Neuronal stem cell (in vitro differentiated cells): Measurements from ENCODE around the gene MYOZ2.

Source experiments
- DNase-seq: peaks from one replicate; pipeline ENCODE4 v3.0.0-alpha.2; 2013; ENCODE audit warnings: low spot score
- H2AFZ ChIP-seq: one replicate; pipeline ENCODE4 v1.6.1; 2013; ENCODE audit warnings: mild to moderate bottlenecking, low read length, inconsistent platforms
- H2AK5ac ChIP-seq: 2 replicates; pipeline ENCODE4 v1.6.1; 2013; ENCODE audit warnings: low read depth, mild to moderate bottlenecking, inconsistent platforms, low read length, moderate library complexity, mixed read lengths
- H2BK120ac ChIP-seq: 2 replicates; pipeline ENCODE4 v1.6.1; 2013; ENCODE audit warnings: low read depth, mild to moderate bottlenecking, inconsistent platforms, low read length, moderate library complexity, mixed read lengths
- H2BK12ac ChIP-seq: one replicate; pipeline ENCODE4 v1.6.1; 2013; ENCODE audit warnings: low read length, inconsistent platforms
- H2BK15ac ChIP-seq: 2 replicates; pipeline ENCODE4 v1.6.1; 2013; ENCODE audit warnings: mild to moderate bottlenecking, low read length, inconsistent platforms, mixed read lengths
- H2BK5ac ChIP-seq: one replicate; pipeline ENCODE4 v1.6.1; 2013; ENCODE audit warnings: inconsistent platforms, mild to moderate bottlenecking, low read length, moderate library complexity
- H3K14ac ChIP-seq: one replicate; pipeline ENCODE4 v1.6.1; 2013; ENCODE audit warnings: low read length, inconsistent platforms
- H3K18ac ChIP-seq: 2 replicates; pipeline ENCODE4 v1.6.1; 2013; ENCODE audit warnings: low read length, inconsistent platforms
- H3K23ac ChIP-seq: 2 replicates; pipeline ENCODE4 v1.6.1; 2013; ENCODE audit warnings: low read depth, mild to moderate bottlenecking, mixed read lengths, low read length, inconsistent platforms; ENCODE audit not compliant: poor library complexity
- H3K27ac ChIP-seq: replicated peaks from 3 replicates; pipeline ENCODE4 v1.5.1; 2013; ENCODE audit warnings: low read length, inconsistent platforms
- H3K27me3 ChIP-seq, 3 experiments: 2 replicates each; pipeline ENCODE4 v1.6.1; 2013; ENCODE audit warnings: low read length in 3 of 3, mild to moderate bottlenecking in 2 of 3, inconsistent platforms in 1 of 3, low read depth in 1 of 3, mixed read lengths in 1 of 3, moderate library complexity in 1 of 3; ENCODE audit not compliant: control insufficient read depth in 3 of 3, insufficient read depth in 3 of 3
- H3K36me3 ChIP-seq, 2 donors: replicated peaks in 1 of 2; 2 replicates each; pipeline ENCODE4 v1.6.1; 2013; ENCODE audit warnings: low read length in 2 of 2; ENCODE audit not compliant: control insufficient read depth in 2 of 2, insufficient read depth in 2 of 2
- H3K4ac ChIP-seq: 2 replicates; pipeline ENCODE4 v1.6.1; 2013; ENCODE audit warnings: inconsistent platforms, mild to moderate bottlenecking, low read length, moderate library complexity
- H3K4me1 ChIP-seq, 2 donors: 1 replicate in 1 of 2; 2 replicates in 1 of 2; pipeline ENCODE4 v1.6.1; 2013; ENCODE audit warnings: low read length in 2 of 2, low read depth in 1 of 2; ENCODE audit not compliant: control insufficient read depth in 2 of 2, insufficient read depth in 1 of 2
- H3K4me2 ChIP-seq: one replicate; pipeline ENCODE4 v1.6.1; 2013; ENCODE audit warnings: mild to moderate bottlenecking, low read length, inconsistent platforms; ENCODE audit not compliant: insufficient read depth, poor library complexity, severe bottlenecking
- H3K4me3 ChIP-seq, 2 donors: 2 replicates each; pipeline ENCODE4 v1.5.1; 2013; ENCODE audit warnings: low read length in 2 of 2, mild to moderate bottlenecking in 2 of 2, inconsistent platforms in 1 of 2, moderate library complexity in 1 of 2
- H3K79me1 ChIP-seq: one replicate; pipeline ENCODE4 v1.6.1; 2013; ENCODE audit warnings: low read depth, mild to moderate bottlenecking, inconsistent platforms, low read length, moderate library complexity
- H3K9ac ChIP-seq: one replicate; pipeline ENCODE4 v1.6.1; 2013; ENCODE audit warnings: mild to moderate bottlenecking, low read depth, low read length, inconsistent platforms; ENCODE audit not compliant: poor library complexity
- H3K9me3 ChIP-seq, 2 donors: replicated peaks in 1 of 2; 2 replicates each; pipeline versions ENCODE3 to v1.6.1; 2013; ENCODE audit warnings: low read length in 2 of 2, mild to moderate bottlenecking in 2 of 2, inconsistent platforms in 1 of 2, low read depth in 1 of 2, mixed read lengths in 1 of 2, moderate library complexity in 1 of 2; ENCODE audit not compliant: control insufficient read depth in 2 of 2, insufficient read depth in 1 of 2
- H4K8ac ChIP-seq: one replicate; pipeline ENCODE4 v1.6.1; 2013; ENCODE audit warnings: low read depth, mild to moderate bottlenecking, inconsistent platforms, low read length, moderate library complexity
- H4K91ac ChIP-seq: one replicate; pipeline ENCODE4 v1.6.1; 2013; ENCODE audit warnings: low read length, low read depth, mild to moderate bottlenecking, inconsistent platforms; ENCODE audit not compliant: poor library complexity
- WGBS, 2 donors: extraction: QIAGEN DNeasy Blood & Tissue Kit; methylation state at CpG; one replicate each; pipeline ENCODE4 v1.1.7; 2013; ENCODE audit warnings: missing lambda C conversion rate in 2 of 2, mixed read lengths in 1 of 2; ENCODE audit not compliant: insufficient read length in 2 of 2, insufficient replicate concordance in 1 of 2; ENCODE audit errors: extremely low coverage in 2 of 2; 5-methylcytosine and 5-hydroxymethylcytosine counted together

The MYOZ2 gene

DNA sequence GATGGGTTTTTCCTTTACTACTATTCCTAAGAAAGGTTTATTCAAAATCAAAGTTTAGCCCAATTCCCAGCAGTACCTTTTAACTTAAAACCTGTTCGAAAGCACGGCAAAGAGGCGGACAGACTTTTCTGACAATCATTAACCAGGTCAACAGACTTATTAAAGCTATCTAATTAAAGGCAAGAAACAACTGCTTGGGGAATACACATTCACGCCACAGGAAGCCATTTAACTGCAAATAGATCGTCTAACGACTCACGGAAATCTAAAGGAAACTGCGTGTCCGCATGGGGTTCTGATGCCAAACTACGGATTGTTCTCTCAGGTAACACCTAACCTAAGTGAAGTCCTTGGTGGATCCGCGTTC is 76.2 kb downstream of the MYOZ2 start:
- no peak for DNase-seq
- H2BK15ac ChIP-seq, result no peak overlapping the region
- peak overlapping the region; percentile 54 to 91 for H3K4me3 ChIP-seq
- H3K14ac ChIP-seq, result no peak overlapping the region
- peak overlapping the region; percentile 9 for H3K27ac ChIP-seq
- no peak overlapping the region for H4K8ac ChIP-seq
- no peak overlapping the region for H3K23ac ChIP-seq
- no peak overlapping the region for H2BK12ac ChIP-seq
- H3K27me3 ChIP-seq, result no peaks in the 10 kb centered on the region
- peak overlapping the region; percentile 90 for H2AFZ ChIP-seq
- WGBS, 2 donors, result no CpG with 5 or more reads among the region's 12 CpGs
- peak overlapping the region; percentile 86 for H3K9ac ChIP-seq
- H2AK5ac ChIP-seq, result no peak overlapping the region
- no peak overlapping the region for H4K91ac ChIP-seq
- H3K4me2 ChIP-seq, result peak overlapping the region; percentile 75
- H3K18ac ChIP-seq, result peak overlapping the region; percentile 55
- H3K79me1 ChIP-seq, result no peaks in the 10 kb centered on the region
- H2BK120ac ChIP-seq, result no peak overlapping the region
- no peak overlapping the region for H3K4ac ChIP-seq
- no peaks in the 10 kb centered on the region for H3K9me3 ChIP-seq
- H2BK5ac ChIP-seq, result no peak overlapping the region
- H3K36me3 ChIP-seq, result no peaks in the 10 kb centered on the region
- peaks cover 0 to 12% of the 10 kb centered on the region in 2 donors for H3K4me1 ChIP-seq

DNA sequence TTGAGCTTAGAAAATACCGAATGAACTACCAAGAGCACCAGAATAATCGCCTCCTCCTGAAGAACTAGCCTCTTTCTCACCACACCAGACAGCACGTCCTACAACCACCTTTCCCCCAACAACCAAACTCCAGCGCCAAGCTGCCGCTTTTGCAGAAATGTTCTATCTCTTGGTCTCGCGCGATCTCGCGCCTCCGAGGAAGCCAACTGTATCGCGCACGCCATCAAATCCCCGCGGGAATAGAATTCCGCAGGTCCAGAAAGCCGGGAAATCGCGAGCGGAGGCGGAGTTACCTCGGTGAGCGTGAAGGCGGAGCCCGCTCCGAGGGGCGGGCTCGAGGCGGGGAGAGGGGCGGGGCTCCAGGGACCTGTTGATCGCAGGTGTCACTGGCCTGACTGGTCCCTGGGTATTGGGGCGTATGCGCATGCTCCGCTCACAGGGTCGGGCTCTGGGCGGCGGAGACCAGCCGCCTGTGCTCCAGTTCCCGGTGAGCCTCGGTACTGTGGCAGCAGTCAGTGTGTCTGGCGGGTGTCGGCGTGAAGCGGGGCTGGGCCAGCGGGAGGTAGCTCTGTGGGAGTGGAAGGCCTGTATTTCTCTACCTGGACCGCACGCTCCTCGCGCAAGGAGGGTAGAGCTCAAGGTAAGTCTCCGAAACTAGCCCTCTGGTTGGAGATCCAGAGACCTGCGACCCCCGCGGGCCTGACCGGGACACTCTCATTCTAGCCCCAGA is 76.8 kb downstream of the MYOZ2 start, which contains the start of gene USP53:
Gene USP53 (plus strand): TSS at position 480 of the 730 bp plus-strand sequence. CDS start 27,047 bp downstream, outside the sequence.
- peak; percentile 97 for DNase-seq
- Histone ChIP-seq H2AK5ac (no peak within 1 kb of the TSS), H3K14ac (no peak within 1 kb of the TSS), H3K9me3 (no peaks in the 10 kb centered on the region), H2BK12ac (no peak within 1 kb of the TSS), H2BK15ac (peak within 1 kb of the TSS; percentile 81), H3K27ac (peak within 1 kb of the TSS; percentile 91), H2AFZ (peak within 1 kb of the TSS; percentile 90), H2BK5ac (peak within 1 kb of the TSS; percentile 53), H3K23ac (peak within 1 kb of the TSS; percentile 100), H3K4ac (no peak within 1 kb of the TSS), H3K4me2 (peak within 1 kb of the TSS; percentile 75), H3K27me3 (no peaks in the 10 kb centered on the region), H3K18ac (peak within 1 kb of the TSS; percentile 97), H3K4me1 (peaks cover 0 to 9% of the 10 kb centered on the region in 2 donors), H3K9ac (peak within 1 kb of the TSS; percentile 89), H4K8ac (peak within 1 kb of the TSS; percentile 65), H3K36me3 (no peaks in the 10 kb centered on the region), H3K4me3 (peak within 1 kb of the TSS; percentile 54 to 91), H2BK120ac (peak within 1 kb of the TSS; percentile 72), H3K79me1 (no peaks in the 10 kb centered on the region), H4K91ac (no peak within 1 kb of the TSS)
- no CpG with 5 or more reads among the region's 55 CpGs for WGBS, 2 donors

DNA sequence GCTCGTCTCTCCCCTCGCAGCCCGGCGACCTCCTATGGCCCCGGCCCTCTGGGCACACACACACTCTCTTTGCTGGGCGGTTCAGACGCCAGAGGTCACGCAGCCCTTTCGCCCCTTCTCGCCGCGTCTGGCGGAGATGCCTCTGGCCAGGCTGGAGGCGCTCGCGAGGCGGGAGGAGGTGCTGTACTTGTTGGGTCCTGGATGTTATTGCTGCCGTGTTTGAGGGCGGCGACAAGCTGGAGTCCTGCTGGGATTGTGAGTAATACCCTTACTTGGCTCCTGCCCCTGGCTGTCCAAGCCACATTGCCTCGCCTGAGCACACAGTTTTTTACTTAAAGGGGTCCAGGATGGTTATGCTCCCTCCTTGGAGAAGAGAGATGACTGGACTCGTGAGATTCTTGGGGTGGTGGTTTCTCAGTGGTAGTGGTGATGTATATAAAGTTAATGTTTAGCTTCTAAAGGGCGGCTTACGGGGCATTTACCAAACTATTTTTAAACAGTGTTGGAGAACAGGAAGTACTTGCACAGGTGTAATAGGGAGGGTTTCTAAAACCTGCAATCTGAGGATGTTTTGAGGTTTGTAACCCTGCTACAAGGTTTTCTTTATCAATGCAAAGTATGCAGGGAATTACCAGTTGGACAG is 77.5 kb downstream of the MYOZ2 start:
- Histone ChIP-seq H3K9ac (peak overlapping the region; percentile 89), H4K8ac (peak overlapping the region; percentile 65), H3K4me3 (peak overlapping the region; percentile 54 to 84), H3K4me2 (peak overlapping the region; percentile 57), H3K36me3 (no peaks in the 10 kb centered on the region), H3K27ac (peak overlapping the region; percentile 91), H3K18ac (peak overlapping the region; percentile 97), H3K79me1 (no peaks in the 10 kb centered on the region), H2AFZ (peak overlapping the region; percentile 90), H3K27me3 (no peaks in the 10 kb centered on the region), H3K9me3 (no peaks in the 10 kb centered on the region), H2BK12ac (no peak overlapping the region), H3K4me1 (peaks cover 0 to 9% of the 10 kb centered on the region in 2 donors), H3K23ac (peak overlapping the region; percentile 100), H2BK5ac (peak overlapping the region; percentile 53), H3K14ac (no peak overlapping the region), H3K4ac (no peak overlapping the region), H2BK120ac (peak overlapping the region; percentile 72), H4K91ac (no peak overlapping the region), H2AK5ac (no peak overlapping the region), H2BK15ac (peak overlapping the region; percentile 81)
- no CpG with 5 or more reads among the region's 24 CpGs for WGBS, 2 donors
- DNase-seq, result peak; percentile 84

DNA sequence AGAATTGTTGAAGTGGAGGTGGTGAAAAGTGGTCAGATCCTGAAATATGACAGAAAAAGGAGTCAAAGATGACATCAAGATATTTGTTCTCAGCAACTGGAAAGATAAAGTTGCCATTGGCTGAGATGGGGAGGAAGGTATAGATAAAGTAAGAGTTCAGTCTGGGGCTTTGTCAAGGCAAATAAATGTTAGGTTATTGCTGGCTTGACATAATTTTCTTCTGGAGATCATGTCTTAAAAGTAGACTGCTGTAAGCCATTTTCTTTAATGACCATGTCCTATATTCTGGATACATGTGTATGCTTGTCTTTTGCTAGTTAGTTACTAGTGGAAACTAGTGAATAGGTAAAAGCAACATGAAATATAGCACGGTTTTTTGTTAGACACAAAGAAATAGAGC is 82.5 kb downstream of the MYOZ2 start:
- WGBS, 2 donors, result no CpG with 5 or more reads among the region's 1 CpG
- Histone ChIP-seq H2BK12ac (no peak overlapping the region), H2BK15ac (no peak overlapping the region), H4K8ac (no peak overlapping the region), H3K36me3 (no peaks in the 10 kb centered on the region), H3K23ac (no peak overlapping the region), H3K4me3 (no peak overlapping the region), H3K9me3 (no peaks in the 10 kb centered on the region), H3K27ac (no peak overlapping the region), H4K91ac (no peak overlapping the region), H2AFZ (no peak overlapping the region), H2AK5ac (no peak overlapping the region), H3K9ac (no peak overlapping the region), H3K4ac (no peak overlapping the region), H2BK120ac (no peak overlapping the region), H3K14ac (no peak overlapping the region), H3K18ac (no peak overlapping the region), H3K79me1 (no peaks in the 10 kb centered on the region), H3K4me2 (no peak overlapping the region), H3K27me3 (no peaks in the 10 kb centered on the region), H2BK5ac (no peak overlapping the region), H3K4me1 (no peaks in the 10 kb centered on the region)
- DNase-seq, result no peak
